ENCODE results near the gene HIF1AN.

DNA sequence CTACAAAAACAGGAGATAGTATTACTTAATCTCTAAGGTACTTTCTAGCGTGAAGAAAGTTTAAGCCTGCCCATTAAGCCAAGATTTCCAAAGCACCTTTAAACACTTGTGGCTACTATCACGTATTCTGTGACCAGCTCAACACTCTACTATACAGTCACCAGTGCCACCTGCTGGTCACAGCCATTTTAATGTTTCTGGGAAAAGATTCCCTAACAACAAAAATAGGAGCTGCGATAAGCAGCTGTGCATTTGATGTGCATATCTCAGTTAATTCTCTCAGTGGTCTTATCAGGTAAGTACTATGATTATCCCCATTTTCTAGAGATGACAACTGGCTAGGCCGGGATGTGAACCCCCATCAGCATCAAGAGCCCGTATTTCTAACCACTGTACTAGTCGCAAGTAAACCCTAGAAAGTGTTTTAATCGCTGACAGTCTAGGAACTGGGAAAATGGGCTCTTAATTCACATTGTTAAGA, 16.9 kb upstream of the HIF1AN start:
- TF ChIP-seq, protein P1, sequence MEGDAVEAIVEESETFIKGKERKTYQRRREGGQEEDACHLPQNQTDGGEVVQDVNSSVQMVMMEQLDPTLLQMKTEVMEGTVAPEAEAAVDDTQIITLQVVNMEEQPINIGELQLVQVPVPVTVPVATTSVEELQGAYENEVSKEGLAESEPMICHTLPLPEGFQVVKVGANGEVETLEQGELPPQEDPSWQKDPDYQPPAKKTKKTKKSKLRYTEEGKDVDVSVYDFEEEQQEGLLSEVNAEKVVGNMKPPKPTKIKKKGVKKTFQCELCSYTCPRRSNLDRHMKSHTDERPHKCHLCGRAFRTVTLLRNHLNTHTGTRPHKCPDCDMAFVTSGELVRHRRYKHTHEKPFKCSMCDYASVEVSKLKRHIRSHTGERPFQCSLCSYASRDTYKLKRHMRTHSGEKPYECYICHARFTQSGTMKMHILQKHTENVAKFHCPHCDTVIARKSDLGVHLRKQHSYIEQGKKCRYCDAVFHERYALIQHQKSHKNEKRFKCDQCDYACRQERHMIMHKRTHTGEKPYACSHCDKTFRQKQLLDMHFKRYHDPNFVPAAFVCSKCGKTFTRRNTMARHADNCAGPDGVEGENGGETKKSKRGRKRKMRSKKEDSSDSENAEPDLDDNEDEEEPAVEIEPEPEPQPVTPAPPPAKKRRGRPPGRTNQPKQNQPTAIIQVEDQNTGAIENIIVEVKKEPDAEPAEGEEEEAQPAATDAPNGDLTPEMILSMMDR (optimal IDR thresholded peaks at IDR 0.05 in 1 of 3, IDR thresholded peaks at IDR 0.05 in 1 of 3, conservative IDR thresholded peaks at IDR 0.05 in 1 of 3; ENCODE audit: extremely low read depth in 1 of 3, insufficient read depth in 2 of 3, low read length in 3 of 3) = peak; percentile 53 to 67 (median 62)
- TF ChIP-seq EZH2 (IDR thresholded peaks at IDR 0.05; ENCODE audit: low read length) = no peak

Measured in keratinocyte (primary cell).